Cortex of kidney (tissue), 1 donor: Measurements from ENCODE around the gene NCBP2L.

ENCODE experiments used
- DNase-seq: peaks from one replicate; lab custom pipeline; 2025; lab: John Stamatoyannopoulos, UW

Gene NCBP2L

DNA sequence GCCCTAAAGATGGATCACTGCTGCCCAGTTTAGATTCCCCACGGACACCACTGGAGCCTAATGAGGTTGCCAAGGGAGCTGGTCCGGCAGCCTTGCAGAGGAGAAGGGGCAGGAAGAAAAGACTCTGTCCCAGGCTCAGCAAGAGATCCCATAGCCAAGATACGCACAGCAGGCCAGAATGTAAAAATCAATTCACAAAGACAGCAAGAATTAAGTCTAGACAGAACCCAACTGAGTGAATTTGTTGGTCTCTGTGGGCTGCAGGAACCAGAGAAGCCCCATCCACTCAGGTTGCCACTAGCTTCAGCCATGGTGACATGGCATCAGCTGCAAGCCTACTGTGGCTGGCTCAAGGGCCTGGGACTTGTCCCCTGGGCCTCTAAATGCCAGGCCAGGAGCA is 24.8 kb upstream of the NCBP2L start:
- DNase-seq, result no peak

GRCh38 chrX:107753187-107753586 is 24.3 kb upstream of the NCBP2L start:
- no peak for DNase-seq

GRCh38 chrX:107755721-107756120 is 21.8 kb upstream of the NCBP2L start:
- no peak for DNase-seq

- DNase-seq, result no peak
Measured at GRCh38 chrX:107758231-107758766, 19.2 kb upstream of the NCBP2L start.

- no peak for DNase-seq
Measured at GRCh38 chrX:107760304-107761077, 17.0 kb upstream of the NCBP2L start.

GRCh38 chrX:107763647-107764046 is 13.9 kb upstream of the NCBP2L start:
- no peak for DNase-seq

GRCh38 chrX:107764845-107765608 is 12.5 kb upstream of the NCBP2L start:
- DNase-seq, result no peak

DNA sequence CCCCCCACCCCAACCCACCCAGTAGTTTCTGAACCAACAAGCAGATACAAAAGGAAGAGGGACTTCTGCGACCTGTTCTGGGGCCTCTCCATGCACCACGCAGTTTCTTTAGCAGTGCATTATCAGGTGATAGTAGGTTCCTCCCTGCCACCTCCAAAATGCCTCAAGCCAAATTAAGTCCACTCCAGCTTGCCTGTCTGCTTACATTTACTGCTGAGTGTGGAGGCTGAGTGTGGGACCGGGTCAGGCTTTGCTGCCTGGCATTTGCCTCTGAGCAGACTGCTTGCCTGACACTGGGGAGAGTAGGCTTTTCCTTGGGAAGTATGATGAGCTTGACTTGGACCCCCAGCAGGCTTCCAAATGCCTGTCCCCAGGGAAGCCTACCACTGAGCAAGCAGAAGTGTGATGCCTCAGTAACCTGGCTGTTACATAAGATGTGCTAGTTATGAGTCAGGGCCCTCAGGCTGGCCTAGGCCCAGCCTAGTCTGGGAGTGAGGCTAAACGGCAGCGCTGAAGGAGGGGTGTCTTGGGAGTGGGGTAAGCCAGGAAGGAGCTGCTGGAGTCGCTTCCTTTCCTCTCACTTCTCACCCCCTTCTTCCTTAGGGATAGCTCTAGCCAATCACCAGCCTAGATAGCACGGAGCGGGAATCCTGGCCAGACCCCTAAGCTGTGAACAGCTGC is 10.9 kb upstream of the NCBP2L start:
- DNase-seq, result no peak

- DNase-seq, result no peak
Measured at GRCh38 chrX:107768051-107768450, 9.5 kb upstream of the NCBP2L start.

DNA sequence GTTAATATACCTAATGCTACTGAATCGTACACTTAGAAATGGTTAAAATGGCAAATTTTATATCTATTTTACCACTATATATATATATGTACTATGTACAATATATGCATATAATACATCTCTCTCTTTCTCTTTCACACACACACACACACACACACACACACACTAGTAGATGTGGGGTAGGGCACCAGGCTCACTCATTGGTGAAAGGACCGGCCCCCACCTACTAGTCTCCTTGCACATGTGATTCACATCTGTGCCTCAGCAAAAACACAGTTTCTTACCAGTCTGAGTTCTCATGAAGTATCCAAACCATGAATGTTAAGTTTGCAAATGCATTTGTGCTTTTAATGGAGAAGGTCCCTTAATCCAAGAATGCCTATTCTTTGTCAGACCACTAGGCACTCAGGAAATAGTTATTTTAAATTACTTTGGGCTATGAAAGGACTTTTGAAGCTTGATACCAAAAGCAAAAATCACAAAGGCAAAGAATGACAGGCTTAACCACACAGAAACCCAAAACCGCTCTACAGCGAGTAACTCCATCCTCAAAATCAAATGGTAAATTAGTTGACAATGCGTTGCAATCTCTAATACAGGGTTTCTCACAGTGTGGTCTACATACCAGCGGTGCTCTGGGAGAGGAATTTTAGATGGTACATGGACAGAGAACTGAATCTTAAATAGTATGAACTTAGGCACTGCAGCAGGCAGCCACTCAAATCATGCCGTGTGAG is 7.8 kb upstream of the NCBP2L start:
- DNase-seq, result no peak

DNA sequence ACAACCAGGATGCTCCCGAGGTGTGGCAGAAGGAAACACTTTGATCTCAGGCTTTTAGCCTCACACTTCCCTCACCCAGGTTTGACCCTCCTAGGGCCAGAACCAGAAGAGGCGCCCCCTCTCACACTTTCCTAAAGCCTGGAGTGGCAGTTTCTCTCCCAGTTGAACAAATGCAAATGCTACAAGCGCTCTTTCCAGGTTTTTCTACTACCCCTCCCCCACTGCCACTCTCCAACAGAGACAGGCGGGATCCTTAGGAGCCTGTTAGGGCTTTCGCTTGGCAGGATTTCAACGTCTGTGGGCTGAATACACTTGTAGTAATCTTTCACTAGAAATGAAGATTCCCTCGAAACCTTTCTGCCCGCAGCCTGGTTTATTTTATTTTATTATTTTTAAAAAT is 4.3 kb upstream of the NCBP2L start:
- no peak for DNase-seq

DNA sequence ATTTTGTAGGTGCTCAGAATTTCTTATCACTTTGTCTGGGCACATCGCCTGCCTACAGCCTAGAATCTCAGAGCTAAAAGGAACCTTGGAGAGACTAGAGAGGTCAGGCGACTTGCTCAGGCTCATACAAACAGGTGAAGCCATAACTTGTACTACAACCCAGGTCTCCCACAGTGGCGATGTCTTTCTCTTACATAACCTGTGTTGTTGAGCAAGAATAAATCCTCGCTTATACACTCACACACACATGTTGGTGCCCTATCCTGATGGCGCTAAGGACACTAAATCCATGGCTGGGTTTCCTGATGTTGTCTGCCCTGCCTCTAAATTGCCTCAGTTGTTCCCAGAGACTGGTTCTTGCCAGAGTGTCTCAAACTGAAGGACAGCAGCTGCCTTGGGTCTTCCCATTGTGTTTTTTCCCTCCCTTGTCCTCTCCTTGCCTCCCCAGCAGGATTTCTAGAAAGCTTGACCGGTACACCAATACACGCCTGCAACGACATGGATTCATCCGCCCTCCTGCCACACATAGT is 3.6 kb upstream of the NCBP2L start:
- no peak for DNase-seq

- DNase-seq, result no peak
Measured at GRCh38 chrX:107775000-107775733, 2.4 kb upstream of the NCBP2L start.

DNA sequence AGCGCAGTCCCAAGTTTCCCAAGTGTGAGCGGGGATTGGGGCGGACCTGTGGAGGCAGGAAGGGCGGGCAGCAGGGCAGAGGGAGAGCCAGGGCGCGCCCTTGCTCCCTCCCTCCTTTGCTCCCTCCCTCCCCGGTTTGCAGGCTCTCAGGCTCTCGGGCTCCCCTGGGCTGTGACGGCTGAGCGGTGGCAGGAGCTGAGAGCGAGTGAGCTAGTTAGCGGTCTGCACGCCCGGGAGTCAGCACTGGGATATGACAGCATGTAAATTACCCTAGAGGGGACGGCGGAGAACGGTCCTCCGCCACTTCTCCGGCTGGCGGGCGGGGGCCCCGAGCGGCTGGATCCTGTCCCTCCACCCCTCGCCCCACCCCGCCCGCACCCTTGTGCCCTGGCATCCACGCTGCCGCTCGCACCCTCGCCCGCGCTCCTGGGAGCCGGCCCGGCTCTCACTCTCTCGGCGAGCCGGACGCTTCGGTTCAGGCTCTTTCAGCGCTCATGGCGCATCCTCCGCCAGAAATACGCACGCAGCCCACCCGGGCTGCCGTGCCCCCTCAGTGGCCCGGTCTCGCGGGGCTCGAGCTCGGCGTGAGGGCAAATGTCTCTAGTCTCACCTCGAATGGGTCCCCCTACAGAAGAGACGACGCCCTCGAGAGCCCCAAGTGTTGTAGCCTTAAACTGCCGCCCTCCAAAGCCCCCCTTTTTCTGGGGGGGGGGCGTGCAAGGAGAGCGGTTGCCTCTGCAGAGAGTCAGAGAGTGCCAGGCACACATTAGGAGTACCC is 1.6 kb upstream of the NCBP2L start, which contains the start of gene TSC22D3:
TSC22D3 (minus strand) TSS at position 54 of the 778 bp plus-strand sequence. CDS start 368 bp downstream, outside the sequence.
- DNase-seq, result peak; percentile 2

DNA sequence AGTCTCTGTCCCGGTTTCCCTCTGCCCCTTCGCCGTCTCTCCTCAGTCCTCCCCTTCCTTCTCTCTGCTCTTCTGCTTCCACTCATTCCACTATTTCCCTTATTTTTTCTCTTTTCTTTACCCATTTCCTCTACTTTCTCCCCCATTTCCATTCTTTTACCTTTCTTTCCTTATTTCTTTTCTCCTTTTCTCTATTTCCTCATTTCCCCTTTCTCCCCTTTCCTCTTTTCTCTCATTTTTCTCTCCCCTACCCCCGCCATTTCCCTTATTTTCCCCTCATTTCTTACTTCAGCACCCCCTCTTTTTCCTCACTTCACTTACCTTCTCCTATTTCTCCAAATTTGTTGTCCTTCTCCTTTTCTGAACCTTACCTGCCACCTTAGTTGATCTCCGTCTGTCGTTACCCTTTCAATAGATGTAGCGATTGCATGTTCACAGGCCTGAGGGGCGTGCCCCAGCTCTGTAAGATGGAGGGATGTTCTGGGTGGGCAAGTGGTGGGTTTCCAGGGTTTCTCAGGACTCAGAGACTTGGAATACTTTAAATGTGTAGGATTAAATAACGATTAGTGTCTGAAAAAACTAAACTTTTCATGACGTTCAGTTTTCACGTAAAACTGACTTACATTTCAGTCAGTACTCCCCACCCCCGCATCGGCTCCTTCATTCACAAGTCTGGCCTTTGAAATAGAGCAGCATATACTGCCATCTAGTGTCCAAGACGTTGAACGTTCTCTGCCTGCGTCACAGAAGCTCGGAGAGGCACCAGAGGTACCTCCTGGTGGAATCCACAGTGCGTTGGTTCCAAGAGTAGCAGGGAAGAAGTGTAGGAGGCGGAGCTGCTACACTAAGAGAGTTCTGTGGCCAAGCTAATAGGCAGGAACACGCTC is 641 bp upstream of the NCBP2L start:
- no peak for DNase-seq

GRCh38 chrX:107780525-107780924 is 3.0 kb downstream of the NCBP2L start:
- DNase-seq, result no peak

DNA sequence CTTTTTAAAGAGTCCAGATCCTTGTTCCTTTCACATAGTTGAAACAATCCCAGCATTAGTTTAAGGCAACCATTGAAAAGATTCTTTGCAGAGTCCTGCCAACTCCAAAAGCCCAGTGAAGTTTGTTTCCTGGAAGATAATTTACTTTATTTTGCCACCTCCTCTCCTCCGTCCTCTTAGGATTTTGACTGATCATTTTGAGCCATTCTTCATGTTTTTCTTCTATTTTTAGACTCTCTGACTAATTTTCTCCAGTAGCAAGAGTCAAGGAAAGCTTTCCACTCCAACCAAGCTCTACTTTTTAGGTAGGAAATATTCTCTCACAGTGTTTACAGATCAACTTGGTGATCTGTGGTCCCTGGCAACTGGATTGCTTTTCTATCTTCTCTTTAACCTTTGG is 10.3 kb downstream of the NCBP2L start:
- no peak for DNase-seq

- no peak for DNase-seq
Measured at GRCh38 chrX:107804427-107804826, 26.9 kb downstream of the NCBP2L start.

- DNase-seq, result no peak
Measured at GRCh38 chrX:107805179-107805578, 27.6 kb downstream of the NCBP2L start.
